ENCODE measurements around the gene CNTN1.

Gene CNTN1

GRCh38 chr12:40853221-40853620, 161.0 kb downstream of the CNTN1 start:
- TF ChIP-seq POLR2A (IDR thresholded peaks at IDR 0.05; ENCODE audit: low read depth, low read length) (no peak), POLR2AphosphoS5 (IDR thresholded peaks at IDR 0.05; ENCODE audit: low read depth, low read length) (no peak)
- DNase-seq (ENCODE audit: insufficient read length, low spot score) (no peak), FAIRE-seq (no peak)

GRCh38 chr12:40854604-40855003, 162.4 kb downstream of the CNTN1 start:
- no peak for DNase-seq (ENCODE audit: insufficient read length, low spot score)
- no peak for FAIRE-seq
- TF ChIP-seq SPI1 (IDR thresholded peaks at IDR 0.05; ENCODE audit: low read depth, low read length) (no peak), POLR2AphosphoS5 (IDR thresholded peaks at IDR 0.05; ENCODE audit: low read depth, low read length) (no peak), POLR2A (IDR thresholded peaks at IDR 0.05; ENCODE audit: low read depth, low read length) (no peak), TAF1 (IDR thresholded peaks at IDR 0.05; ENCODE audit: low read depth, low read length) (no peak), POU2F2 (IDR thresholded peaks at IDR 0.05; ENCODE audit: low read depth, low read length) (no peak), PAX5 (IDR thresholded peaks at IDR 0.05; ENCODE audit: insufficient read depth, low read length, severe bottlenecking) (no peak)

GRCh38 chr12:40864891-40865290, 172.7 kb downstream of the CNTN1 start:
- FAIRE-seq (no peak), DNase-seq (ENCODE audit: insufficient read length, low spot score) (no peak)
- TF ChIP-seq POLR2A (IDR thresholded peaks at IDR 0.05; ENCODE audit: low read depth, low read length) (no peak), TAF1 (IDR thresholded peaks at IDR 0.05; ENCODE audit: low read depth, low read length) (no peak), POU2F2 (IDR thresholded peaks at IDR 0.05; ENCODE audit: low read depth, low read length) (no peak)

GRCh38 chr12:40870981-40871380, 178.7 kb downstream of the CNTN1 start:
- FAIRE-seq (no peak), DNase-seq (ENCODE audit: insufficient read length, low spot score) (no peak)
- no peak for TF ChIP-seq POU2F2 (IDR thresholded peaks at IDR 0.05; ENCODE audit: low read depth, low read length)
- no peak for TF ChIP-seq SPI1 (IDR thresholded peaks at IDR 0.05; ENCODE audit: low read depth, low read length)
- TF ChIP-seq PAX5 (IDR thresholded peaks at IDR 0.05; ENCODE audit: insufficient read depth, low read length, severe bottlenecking) = no peak

GRCh38 chr12:40874868-40875267, 182.6 kb downstream of the CNTN1 start:
- DNase-seq (ENCODE audit: insufficient read length, low spot score) (no peak), FAIRE-seq (no peak)
- TF ChIP-seq POU2F2 (IDR thresholded peaks at IDR 0.05; ENCODE audit: low read depth, low read length) = no peak
- TF ChIP-seq TAF1 (IDR thresholded peaks at IDR 0.05; ENCODE audit: low read depth, low read length) = no peak

GRCh38 chr12:40889329-40889728, 197.1 kb downstream of the CNTN1 start:
- FAIRE-seq = no peak
- TF ChIP-seq TAF1 (IDR thresholded peaks at IDR 0.05; ENCODE audit: low read depth, low read length) (no peak), POU2F2 (IDR thresholded peaks at IDR 0.05; ENCODE audit: low read depth, low read length) (no peak), POLR2A (IDR thresholded peaks at IDR 0.05; ENCODE audit: low read depth, low read length) (no peak), SPI1 (IDR thresholded peaks at IDR 0.05; ENCODE audit: low read depth, low read length) (no peak), PAX5 (IDR thresholded peaks at IDR 0.05; ENCODE audit: insufficient read depth, low read length, severe bottlenecking) (no peak), POLR2AphosphoS5 (IDR thresholded peaks at IDR 0.05; ENCODE audit: low read depth, low read length) (no peak)
- DNase-seq (ENCODE audit: insufficient read length, low spot score) = no peak

- DNase-seq (ENCODE audit: insufficient read length, low spot score) (no peak), FAIRE-seq (no peak)
Observed at GRCh38 chr12:40892528-40892927, 200.3 kb downstream of the CNTN1 start.

GRCh38 chr12:40898505-40898904, 206.3 kb downstream of the CNTN1 start:
- DNase-seq (ENCODE audit: insufficient read length, low spot score) (no peak), FAIRE-seq (no peak)
- TF ChIP-seq POLR2AphosphoS5 (IDR thresholded peaks at IDR 0.05; ENCODE audit: low read depth, low read length) = no peak
- no peak for TF ChIP-seq SPI1 (IDR thresholded peaks at IDR 0.05; ENCODE audit: low read depth, low read length)
- TF ChIP-seq POLR2A (IDR thresholded peaks at IDR 0.05; ENCODE audit: low read depth, low read length) = no peak
- TF ChIP-seq PAX5 (IDR thresholded peaks at IDR 0.05; ENCODE audit: insufficient read depth, low read length, severe bottlenecking) = no peak
- no peak for TF ChIP-seq TAF1 (IDR thresholded peaks at IDR 0.05; ENCODE audit: low read depth, low read length)
- TF ChIP-seq POU2F2 (IDR thresholded peaks at IDR 0.05; ENCODE audit: low read depth, low read length) = no peak

More at GRCh38 chr12:40892528-40892927, 200.3 kb downstream of the CNTN1 start:
- TF ChIP-seq PAX5 (IDR thresholded peaks at IDR 0.05; ENCODE audit: insufficient read depth, low read length, severe bottlenecking) (no peak), POLR2AphosphoS5 (IDR thresholded peaks at IDR 0.05; ENCODE audit: low read depth, low read length) (no peak), TAF1 (IDR thresholded peaks at IDR 0.05; ENCODE audit: low read depth, low read length) (no peak), SPI1 (IDR thresholded peaks at IDR 0.05; ENCODE audit: low read depth, low read length) (no peak), POU2F2 (IDR thresholded peaks at IDR 0.05; ENCODE audit: low read depth, low read length) (no peak), POLR2A (IDR thresholded peaks at IDR 0.05; ENCODE audit: low read depth, low read length) (no peak)

GRCh38 chr12:40903040-40903439, 210.8 kb downstream of the CNTN1 start:
- no peak for DNase-seq (ENCODE audit: insufficient read length, low spot score)
- no peak for TF ChIP-seq POLR2A (IDR thresholded peaks at IDR 0.05; ENCODE audit: low read depth, low read length)
- TF ChIP-seq SPI1 (IDR thresholded peaks at IDR 0.05; ENCODE audit: low read depth, low read length) = no peak
- FAIRE-seq = no peak

- TF ChIP-seq PAX5 (IDR thresholded peaks at IDR 0.05; ENCODE audit: insufficient read depth, low read length, severe bottlenecking) (peak; percentile 69), POU2F2 (IDR thresholded peaks at IDR 0.05; ENCODE audit: low read depth, low read length) (no peak)
- DNase-seq (ENCODE audit: insufficient read length, low spot score) (no peak), FAIRE-seq (peak; percentile 52)
Observed at GRCh38 chr12:40907115-40907527, 214.9 kb downstream of the CNTN1 start.

GRCh38 chr12:40911676-40912075, 219.4 kb downstream of the CNTN1 start:
- FAIRE-seq = no peak
- TF ChIP-seq PAX5 (IDR thresholded peaks at IDR 0.05; ENCODE audit: insufficient read depth, low read length, severe bottlenecking) = no peak
- TF ChIP-seq POU2F2 (IDR thresholded peaks at IDR 0.05; ENCODE audit: low read depth, low read length) = no peak
- TF ChIP-seq POLR2AphosphoS5 (IDR thresholded peaks at IDR 0.05; ENCODE audit: low read depth, low read length) = no peak
- TF ChIP-seq POLR2A (IDR thresholded peaks at IDR 0.05; ENCODE audit: low read depth, low read length) = no peak
- TF ChIP-seq TAF1 (IDR thresholded peaks at IDR 0.05; ENCODE audit: low read depth, low read length) = no peak
- no peak for TF ChIP-seq SPI1 (IDR thresholded peaks at IDR 0.05; ENCODE audit: low read depth, low read length)
- DNase-seq (ENCODE audit: insufficient read length, low spot score) = no peak

Measured in GM12891 (cell line).